Measurements from ENCODE around the gene BPIFA1. TPM values are rescaled to one million over a fixed set of nuclear protein-coding genes. Genes with fewer than 3 reads are reported as not detected.

The BPIFA1 gene
- total RNA-seq, 2 donors from 2014 or later: not detected

DNA sequence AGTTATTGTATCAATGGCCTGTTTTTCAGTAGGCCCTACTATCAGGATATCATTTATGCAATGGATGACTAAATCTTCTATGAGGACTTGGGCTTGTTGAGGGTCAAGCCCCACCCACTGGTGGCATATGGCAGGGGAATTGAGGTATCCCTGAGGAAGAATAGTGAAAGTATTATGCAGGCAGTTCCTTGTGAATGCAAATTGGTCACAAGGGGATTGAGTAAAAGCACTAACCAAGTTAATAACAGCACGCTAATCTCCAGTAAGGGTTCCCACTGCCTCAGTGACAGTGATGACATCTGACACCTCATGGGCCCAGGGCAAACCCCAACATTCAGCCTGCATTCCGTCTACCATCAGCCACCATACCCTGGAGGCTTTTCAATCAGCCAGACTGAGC, 14.9 kb downstream of the BPIFA1 start:
- H3K27me3 Mint-ChIP-seq: peaks cover 6% of the 10 kb centered on the region
- no peak overlapping the region for H3K4me3 Mint-ChIP-seq
- no peaks in the 10 kb centered on the region for H3K9me3 ChIP-seq (ENCODE audit: control insufficient read depth, low read length, poor library complexity, severe bottlenecking)
- no peak for DNase-seq
- no peak for ATAC-seq
- H3K36me3 Mint-ChIP-seq (ENCODE audit: low read depth): no peaks in the 10 kb centered on the region
- H3K27ac Mint-ChIP-seq: no peak overlapping the region
- no peaks in the 10 kb centered on the region for H3K4me1 Mint-ChIP-seq

GRCh38 chr20:33251496-33251895, 15.7 kb downstream of the BPIFA1 start:
- Mint-ChIP-seq H3K4me1 (no peaks in the 10 kb centered on the region), H3K27ac (no peak overlapping the region), H3K27me3 (peaks cover 12% of the 10 kb centered on the region), H3K4me3 (no peak overlapping the region), H3K36me3 (ENCODE audit: low read depth) (no peaks in the 10 kb centered on the region)
- DNase-seq (no peak), ATAC-seq (no peak)
- H3K9me3 ChIP-seq (ENCODE audit: control insufficient read depth, low read length, poor library complexity, severe bottlenecking): no peaks in the 10 kb centered on the region

DNA sequence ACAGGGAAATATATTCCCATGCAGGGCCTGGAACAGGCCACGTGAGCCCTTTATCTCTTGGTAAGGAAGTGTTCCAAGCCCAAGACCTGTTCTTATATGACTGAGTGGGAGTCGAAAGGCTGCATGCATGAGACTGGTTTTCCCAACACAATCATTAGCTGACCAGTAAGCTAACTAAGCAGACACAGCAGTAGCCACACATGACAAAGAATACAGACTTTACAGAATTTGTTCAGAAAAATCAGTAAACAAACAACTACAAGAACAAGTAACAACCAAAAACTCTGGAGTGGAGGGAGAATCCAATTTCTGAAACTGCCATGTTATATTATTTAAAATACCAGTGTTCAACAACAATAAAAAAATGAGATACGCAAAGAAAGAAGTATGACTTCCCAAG, 16.7 kb downstream of the BPIFA1 start:
- H3K36me3 Mint-ChIP-seq (ENCODE audit: low read depth): no peaks in the 10 kb centered on the region
- H3K27me3 Mint-ChIP-seq: peaks cover 21% of the 10 kb centered on the region
- no peak overlapping the region for H3K27ac Mint-ChIP-seq
- no peak overlapping the region for H3K4me3 Mint-ChIP-seq
- ATAC-seq: no peak
- no peaks in the 10 kb centered on the region for H3K9me3 ChIP-seq (ENCODE audit: control insufficient read depth, low read length, poor library complexity, severe bottlenecking)
- no peaks in the 10 kb centered on the region for H3K4me1 Mint-ChIP-seq
- DNase-seq: no peak

- H3K27me3 Mint-ChIP-seq: peaks cover 21% of the 10 kb centered on the region
- H3K36me3 Mint-ChIP-seq (ENCODE audit: low read depth): no peaks in the 10 kb centered on the region
- DNase-seq (no peak), ATAC-seq (no peak)
- H3K4me3 Mint-ChIP-seq: no peak overlapping the region
- no peaks in the 10 kb centered on the region for H3K4me1 Mint-ChIP-seq
- no peaks in the 10 kb centered on the region for H3K9me3 ChIP-seq (ENCODE audit: control insufficient read depth, low read length, poor library complexity, severe bottlenecking)
- no peak overlapping the region for H3K27ac Mint-ChIP-seq
Measured at GRCh38 chr20:33255005-33255404, 19.2 kb downstream of the BPIFA1 start.

DNA sequence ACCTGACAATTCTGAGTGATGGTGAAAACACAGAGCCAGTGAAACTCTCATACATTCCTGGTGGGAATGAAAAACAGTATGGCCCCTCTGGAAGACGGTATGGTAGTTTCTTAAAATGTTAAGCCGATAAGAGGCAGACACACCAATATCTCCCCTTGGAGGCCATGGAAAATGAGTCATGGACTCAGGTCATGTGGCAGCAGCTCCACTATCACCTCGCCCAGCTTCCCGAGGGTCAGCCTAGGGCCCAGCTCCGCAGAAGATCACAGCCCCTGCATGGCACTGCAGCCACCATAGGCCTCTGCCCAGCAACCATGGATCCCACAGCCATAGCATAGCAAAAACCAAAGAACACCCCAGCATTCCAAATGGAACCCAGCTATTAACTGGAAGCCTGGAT, 21.4 kb downstream of the BPIFA1 start:
- Mint-ChIP-seq H3K27ac (no peak overlapping the region), H3K4me1 (peaks cover 7% of the 10 kb centered on the region), H3K4me3 (no peak overlapping the region), H3K27me3 (peaks cover 38% of the 10 kb centered on the region), H3K36me3 (ENCODE audit: low read depth) (no peaks in the 10 kb centered on the region)
- no peak for ATAC-seq
- no peak for DNase-seq
- no peaks in the 10 kb centered on the region for H3K9me3 ChIP-seq (ENCODE audit: control insufficient read depth, low read length, poor library complexity, severe bottlenecking)

DNA sequence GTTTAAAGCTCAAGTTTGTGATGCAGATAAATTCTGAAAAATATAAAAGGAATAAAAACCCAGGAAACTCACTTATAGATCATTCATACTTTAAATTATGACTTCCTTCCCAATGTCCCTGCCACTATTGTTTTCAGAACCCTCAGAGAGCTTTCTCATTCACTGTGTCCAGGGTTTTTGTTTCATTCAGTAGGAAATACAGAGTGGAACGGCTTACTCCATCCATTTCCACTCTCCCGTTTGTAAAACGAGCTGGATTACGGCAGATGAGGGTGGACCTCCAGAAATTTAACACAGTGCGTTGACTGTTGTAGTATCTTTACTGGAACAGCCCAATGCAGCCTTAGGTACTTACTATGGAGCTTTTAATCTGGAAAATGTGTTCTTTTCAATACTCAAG, 23.6 kb downstream of the BPIFA1 start:
- peaks cover 50% of the 10 kb centered on the region for H3K27me3 Mint-ChIP-seq
- ATAC-seq (no peak), DNase-seq (no peak)
- no peaks in the 10 kb centered on the region for H3K9me3 ChIP-seq (ENCODE audit: control insufficient read depth, low read length, poor library complexity, severe bottlenecking)
- peaks cover 7% of the 10 kb centered on the region for H3K4me1 Mint-ChIP-seq
- H3K4me3 Mint-ChIP-seq: no peak overlapping the region
- H3K36me3 Mint-ChIP-seq (ENCODE audit: low read depth): no peaks in the 10 kb centered on the region
- no peak overlapping the region for H3K27ac Mint-ChIP-seq

- H3K9me3 ChIP-seq (ENCODE audit: control insufficient read depth, low read length, poor library complexity, severe bottlenecking): no peaks in the 10 kb centered on the region
- no peak overlapping the region for H3K4me3 Mint-ChIP-seq
- no peak overlapping the region for H3K27ac Mint-ChIP-seq
- ATAC-seq (no peak), DNase-seq (no peak)
- H3K4me1 Mint-ChIP-seq: peaks cover 7% of the 10 kb centered on the region
- peaks cover 58% of the 10 kb centered on the region for H3K27me3 Mint-ChIP-seq
- no peaks in the 10 kb centered on the region for H3K36me3 Mint-ChIP-seq (ENCODE audit: low read depth)
Measured at GRCh38 chr20:33261465-33261864, 25.7 kb downstream of the BPIFA1 start.

GRCh38 chr20:33262658-33263065, 26.9 kb downstream of the BPIFA1 start:
- H3K27me3 Mint-ChIP-seq: peaks cover 57% of the 10 kb centered on the region
- no peak overlapping the region for H3K4me3 Mint-ChIP-seq
- H3K27ac Mint-ChIP-seq: no peak overlapping the region
- ATAC-seq: no peak
- H3K4me1 Mint-ChIP-seq: peaks cover 7% of the 10 kb centered on the region
- no peaks in the 10 kb centered on the region for H3K36me3 Mint-ChIP-seq (ENCODE audit: low read depth)
- no peak for DNase-seq
- H3K9me3 ChIP-seq (ENCODE audit: control insufficient read depth, low read length, poor library complexity, severe bottlenecking): no peaks in the 10 kb centered on the region

DNA sequence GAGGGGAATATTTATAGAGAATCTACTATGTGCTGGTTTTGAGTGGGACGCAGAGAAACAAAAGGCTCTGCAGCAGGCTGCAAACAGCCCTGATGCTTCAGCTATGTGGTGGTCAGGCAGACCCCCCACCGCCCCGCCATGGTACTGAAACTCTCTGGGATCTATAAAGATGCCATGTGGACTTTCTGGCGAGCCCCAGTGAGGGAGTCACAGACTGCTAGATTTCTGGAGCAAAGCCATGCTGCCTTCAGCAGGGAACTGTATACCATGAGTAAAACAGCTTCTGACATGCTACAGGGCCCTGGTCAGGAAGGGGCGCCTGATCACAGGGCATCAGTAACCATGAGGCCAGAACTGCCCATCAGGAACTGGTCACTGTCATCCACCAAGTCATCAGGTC, 28.0 kb downstream of the BPIFA1 start:
- peaks cover 68% of the 10 kb centered on the region for H3K27me3 Mint-ChIP-seq
- peaks cover 7% of the 10 kb centered on the region for H3K4me1 Mint-ChIP-seq
- no peaks in the 10 kb centered on the region for H3K9me3 ChIP-seq (ENCODE audit: control insufficient read depth, low read length, poor library complexity, severe bottlenecking)
- no peak overlapping the region for H3K27ac Mint-ChIP-seq
- H3K36me3 Mint-ChIP-seq (ENCODE audit: low read depth): no peaks in the 10 kb centered on the region
- no peak for ATAC-seq
- no peak for DNase-seq
- no peak overlapping the region for H3K4me3 Mint-ChIP-seq

DNA sequence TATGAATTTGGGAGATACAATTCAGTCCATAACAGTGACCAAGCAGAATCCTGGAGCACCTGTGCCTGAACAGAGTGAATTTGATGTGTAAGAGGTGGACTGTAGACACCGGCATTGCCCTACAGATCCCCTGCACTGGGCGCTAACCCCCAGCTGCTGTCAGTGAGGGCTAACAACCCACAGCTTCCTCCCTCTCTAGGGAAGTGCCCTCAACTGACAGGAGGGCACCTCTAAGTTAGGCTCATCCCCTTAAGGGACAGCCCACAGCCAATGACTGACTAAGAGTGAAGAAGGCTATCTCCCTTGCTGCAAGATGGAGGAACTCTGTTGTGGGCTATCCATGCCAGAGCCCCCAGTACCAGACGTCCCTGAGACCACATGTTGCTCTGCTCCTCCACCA, 31.9 kb downstream of the BPIFA1 start:
- no peaks in the 10 kb centered on the region for H3K36me3 Mint-ChIP-seq (ENCODE audit: low read depth)

DNA sequence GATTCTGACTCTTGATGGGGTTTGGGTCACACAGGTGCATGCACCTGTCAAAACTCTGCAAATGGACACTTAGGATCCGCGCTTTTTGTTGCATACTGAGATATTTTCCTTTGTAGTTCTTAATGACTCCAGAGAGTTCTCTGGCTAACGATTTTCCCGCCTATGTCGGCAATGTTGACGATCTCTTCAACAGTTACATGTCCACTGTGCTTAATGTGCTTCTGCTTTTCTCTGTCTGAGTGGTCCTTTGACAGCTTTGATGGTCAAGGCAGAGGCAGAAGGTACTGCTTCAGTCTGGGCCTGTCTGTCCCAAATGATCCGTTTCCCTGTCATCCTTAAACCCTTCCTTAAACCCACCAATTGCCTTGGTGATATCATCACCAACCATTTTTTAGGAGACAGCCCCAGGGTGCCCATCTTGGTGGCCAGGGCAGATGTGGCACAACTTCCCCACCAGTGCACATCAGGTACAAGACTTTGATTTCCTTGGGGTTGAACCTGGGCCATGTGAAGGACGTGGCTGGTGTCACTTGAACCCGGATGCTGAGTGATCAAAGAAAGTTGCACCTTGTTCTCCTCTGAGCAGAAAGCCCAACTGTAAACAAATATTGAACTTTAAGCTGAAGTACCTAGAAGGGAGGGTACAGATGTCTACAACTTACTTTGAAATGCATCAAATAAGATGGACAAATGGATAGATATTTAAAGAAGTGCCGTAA, 36.5 kb downstream of the BPIFA1 start:
- Mint-ChIP-seq H3K4me1 (peaks cover 4% of the 10 kb centered on the region), H3K36me3 (ENCODE audit: low read depth) (peaks cover under 1% of the 10 kb centered on the region), H3K27ac (no peak overlapping the region), H3K4me3 (no peak overlapping the region), H3K27me3 (peaks cover 59% of the 10 kb centered on the region)
- ATAC-seq (no peak), DNase-seq (no peak)
- no peaks in the 10 kb centered on the region for H3K9me3 ChIP-seq (ENCODE audit: control insufficient read depth, low read length, poor library complexity, severe bottlenecking)

More for the DNA sequence above, 31.9 kb downstream of the BPIFA1 start:
- H3K27ac Mint-ChIP-seq: no peak overlapping the region
- no peaks in the 10 kb centered on the region for H3K9me3 ChIP-seq (ENCODE audit: control insufficient read depth, low read length, poor library complexity, severe bottlenecking)
- peaks cover 1% of the 10 kb centered on the region for H3K4me1 Mint-ChIP-seq
- no peak for ATAC-seq
- peaks cover 69% of the 10 kb centered on the region for H3K27me3 Mint-ChIP-seq
- no peak for DNase-seq
- no peak overlapping the region for H3K4me3 Mint-ChIP-seq

- DNase-seq (no peak), ATAC-seq (no peak)
- no peaks in the 10 kb centered on the region for H3K9me3 ChIP-seq (ENCODE audit: control insufficient read depth, low read length, poor library complexity, severe bottlenecking)
Measured at GRCh38 chr20:33273117-33273851, 37.5 kb downstream of the BPIFA1 start.

GRCh38 chr20:33275215-33275614, 39.4 kb downstream of the BPIFA1 start:
- Mint-ChIP-seq H3K27ac (no peak overlapping the region), H3K27me3 (peaks cover 53% of the 10 kb centered on the region), H3K4me1 (peaks cover 4% of the 10 kb centered on the region), H3K4me3 (no peak overlapping the region), H3K36me3 (ENCODE audit: low read depth) (peaks cover 3% of the 10 kb centered on the region)
- H3K9me3 ChIP-seq (ENCODE audit: control insufficient read depth, low read length, poor library complexity, severe bottlenecking): no peaks in the 10 kb centered on the region
- ATAC-seq (no peak), DNase-seq (no peak)

More at GRCh38 chr20:33273117-33273851, 37.5 kb downstream of the BPIFA1 start:
- Mint-ChIP-seq H3K36me3 (ENCODE audit: low read depth) (peaks cover 3% of the 10 kb centered on the region), H3K4me1 (peaks cover 4% of the 10 kb centered on the region), H3K4me3 (no peak overlapping the region), H3K27me3 (peaks cover 56% of the 10 kb centered on the region), H3K27ac (no peak overlapping the region)

- no peaks in the 10 kb centered on the region for H3K9me3 ChIP-seq (ENCODE audit: control insufficient read depth, low read length, poor library complexity, severe bottlenecking)
- ATAC-seq (no peak), DNase-seq (no peak)
- Mint-ChIP-seq H3K36me3 (ENCODE audit: low read depth) (peaks cover 3% of the 10 kb centered on the region), H3K4me3 (no peak overlapping the region), H3K27me3 (peaks cover 50% of the 10 kb centered on the region), H3K27ac (peak overlapping the region; percentile 43), H3K4me1 (peaks cover 4% of the 10 kb centered on the region)
Measured at GRCh38 chr20:33275871-33276270, 40.1 kb downstream of the BPIFA1 start.

Measured in T-helper 17 cell (primary cell).